ENCODE data around the gene SPATA20.

DNA sequence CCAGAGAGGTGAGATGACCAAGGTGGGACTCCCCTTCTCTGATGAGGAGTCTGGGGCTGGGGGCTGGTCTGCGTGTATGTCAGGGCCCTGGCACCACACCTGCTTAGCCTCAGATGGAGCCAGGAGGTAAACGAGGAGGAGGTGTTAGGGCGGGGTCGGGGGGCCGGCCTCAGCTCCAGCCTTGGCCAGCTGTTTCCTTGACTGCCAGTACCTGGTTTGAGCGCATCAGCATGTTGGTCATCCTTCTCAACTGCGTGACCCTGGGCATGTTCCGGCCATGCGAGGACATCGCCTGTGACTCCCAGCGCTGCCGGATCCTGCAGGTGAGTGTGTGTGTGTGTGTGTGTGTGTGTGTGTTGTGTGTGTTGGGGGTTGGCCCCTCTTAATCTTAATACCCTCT, 21.7 kb downstream of the SPATA20 start:
- no peak for TF ChIP-seq EZH2phosphoT487 (IDR thresholded peaks at IDR 0.05)
- TF ChIP-seq, protein P1, sequence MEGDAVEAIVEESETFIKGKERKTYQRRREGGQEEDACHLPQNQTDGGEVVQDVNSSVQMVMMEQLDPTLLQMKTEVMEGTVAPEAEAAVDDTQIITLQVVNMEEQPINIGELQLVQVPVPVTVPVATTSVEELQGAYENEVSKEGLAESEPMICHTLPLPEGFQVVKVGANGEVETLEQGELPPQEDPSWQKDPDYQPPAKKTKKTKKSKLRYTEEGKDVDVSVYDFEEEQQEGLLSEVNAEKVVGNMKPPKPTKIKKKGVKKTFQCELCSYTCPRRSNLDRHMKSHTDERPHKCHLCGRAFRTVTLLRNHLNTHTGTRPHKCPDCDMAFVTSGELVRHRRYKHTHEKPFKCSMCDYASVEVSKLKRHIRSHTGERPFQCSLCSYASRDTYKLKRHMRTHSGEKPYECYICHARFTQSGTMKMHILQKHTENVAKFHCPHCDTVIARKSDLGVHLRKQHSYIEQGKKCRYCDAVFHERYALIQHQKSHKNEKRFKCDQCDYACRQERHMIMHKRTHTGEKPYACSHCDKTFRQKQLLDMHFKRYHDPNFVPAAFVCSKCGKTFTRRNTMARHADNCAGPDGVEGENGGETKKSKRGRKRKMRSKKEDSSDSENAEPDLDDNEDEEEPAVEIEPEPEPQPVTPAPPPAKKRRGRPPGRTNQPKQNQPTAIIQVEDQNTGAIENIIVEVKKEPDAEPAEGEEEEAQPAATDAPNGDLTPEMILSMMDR (IDR thresholded peaks at IDR 0.05): no peak

All from neural progenitor cell (in vitro differentiated cells).